ENCODE results near the gene IDE.
A peak's percentile ranks its signal among the peaks of the same experiment; 100 is the strongest.

The IDE gene

GRCh38 chr10:92573798-92574547, at the start of gene IDE:
IDE (minus strand) TSS chr10:92574093; CDS start chr10:92574019, 74 bp downstream.
- Histone ChIP-seq H3K27ac (ENCODE audit: low read depth, low read length) (peak within 1 kb of the TSS; percentile 94), H3K27me3 (ENCODE audit: control insufficient read depth in 1 of 2, insufficient read depth in 2 of 2, low read length in 2 of 2) (no peaks in the 10 kb centered on the region), H3K4me3 (ENCODE audit: low read depth in 1 of 2, low read length in 2 of 2) (peak within 1 kb of the TSS; percentile 90 to 94), H3K36me3 (ENCODE audit: insufficient read depth, low read length) (no peaks in the 10 kb centered on the region), H3K9ac (ENCODE audit: low read length) (peak within 1 kb of the TSS; percentile 40), H3K9me3 (ENCODE audit: low read length) (no peaks in the 10 kb centered on the region), H3K4me1 (ENCODE audit: insufficient read depth, low read length) (peaks cover 23% of the 10 kb centered on the region)

DNA sequence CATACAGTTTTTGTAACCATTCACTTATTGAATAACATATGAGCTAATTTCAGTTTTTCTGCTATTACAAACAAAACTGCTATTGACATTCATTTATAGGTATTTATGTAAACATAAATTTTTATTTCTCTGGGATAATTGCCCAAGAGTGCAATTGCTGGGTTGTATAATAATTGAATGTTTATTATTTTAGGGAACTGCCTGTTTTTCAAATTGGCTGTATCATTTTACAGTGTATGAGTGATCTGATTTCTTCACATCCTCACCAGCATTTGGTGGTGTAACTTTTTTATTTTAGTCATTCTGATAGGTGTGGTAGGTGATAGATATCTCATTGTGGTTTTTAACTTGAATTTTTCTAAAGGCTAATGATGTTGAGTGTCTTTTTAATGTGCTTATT, 45.5 kb upstream of the IDE start:
- Histone ChIP-seq H3K4me1 (ENCODE audit: insufficient read depth, low read length) (no peaks in the 10 kb centered on the region), H3K27me3 (ENCODE audit: control insufficient read depth in 1 of 2, insufficient read depth in 2 of 2, low read length in 2 of 2) (no peaks in the 10 kb centered on the region), H3K27ac (ENCODE audit: low read depth, low read length) (no peak overlapping the region), H3K9me3 (ENCODE audit: low read length) (no peaks in the 10 kb centered on the region), H3K36me3 (ENCODE audit: insufficient read depth, low read length) (no peaks in the 10 kb centered on the region), H3K4me3 (ENCODE audit: low read depth in 1 of 2, low read length in 2 of 2) (no peak overlapping the region), H3K9ac (ENCODE audit: low read length) (no peak overlapping the region)

DNA sequence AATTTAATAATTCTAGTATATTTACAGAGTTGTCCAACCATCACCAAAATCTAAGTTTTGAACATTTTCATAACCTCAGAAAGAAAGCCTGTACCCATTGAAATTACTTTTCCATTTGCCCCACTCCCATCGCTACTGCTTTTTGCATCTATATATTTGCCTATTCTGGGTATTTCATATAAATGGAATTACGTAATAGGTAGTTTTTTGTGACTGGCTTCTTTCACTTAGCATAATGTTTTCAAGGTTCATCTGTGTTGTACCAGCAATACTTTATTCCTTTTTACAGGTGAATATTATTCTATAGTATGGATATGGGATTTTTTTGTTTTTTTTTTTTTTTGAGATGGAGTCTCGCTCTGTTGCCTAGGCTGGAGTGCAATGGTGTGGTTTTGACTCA, 41.6 kb upstream of the IDE start:
- no peak overlapping the region for H3K27ac ChIP-seq (ENCODE audit: low read depth, low read length)
- H3K4me1 ChIP-seq (ENCODE audit: insufficient read depth, low read length), result no peaks in the 10 kb centered on the region
- no peak overlapping the region for H3K4me3 ChIP-seq (ENCODE audit: low read depth in 1 of 2, low read length in 2 of 2)
- H3K9me3 ChIP-seq (ENCODE audit: low read length), result no peaks in the 10 kb centered on the region
- H3K36me3 ChIP-seq (ENCODE audit: insufficient read depth, low read length), result no peaks in the 10 kb centered on the region
- no peak overlapping the region for H3K9ac ChIP-seq (ENCODE audit: low read length)
- H3K27me3 ChIP-seq (ENCODE audit: control insufficient read depth in 1 of 2, insufficient read depth in 2 of 2, low read length in 2 of 2), result no peaks in the 10 kb centered on the region

DNA sequence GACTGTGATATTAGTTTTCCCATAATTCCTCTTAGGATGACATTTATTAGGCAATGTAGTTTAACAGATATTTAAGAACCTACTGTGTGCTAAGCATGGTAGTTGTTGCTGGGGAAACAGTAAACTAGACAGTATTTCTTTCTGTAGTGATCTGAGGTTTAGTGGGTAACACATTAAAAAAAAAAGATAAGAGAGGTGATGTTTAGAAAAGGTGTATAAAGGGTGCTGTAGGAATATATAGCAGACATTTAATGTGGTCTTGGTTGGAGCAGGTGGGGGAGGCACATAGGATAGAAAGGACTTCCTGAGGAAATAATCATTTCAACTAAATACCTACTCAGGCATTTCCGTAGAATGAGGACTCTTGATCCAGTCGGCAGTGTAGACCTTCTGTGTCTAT, 30.9 kb upstream of the IDE start:
- Histone ChIP-seq H3K4me3 (ENCODE audit: low read depth in 1 of 2, low read length in 2 of 2) (no peak overlapping the region), H3K27ac (ENCODE audit: low read depth, low read length) (no peak overlapping the region), H3K9ac (ENCODE audit: low read length) (no peak overlapping the region), H3K27me3 (ENCODE audit: control insufficient read depth in 1 of 2, insufficient read depth in 2 of 2, low read length in 2 of 2) (no peaks in the 10 kb centered on the region), H3K4me1 (ENCODE audit: insufficient read depth, low read length) (no peaks in the 10 kb centered on the region), H3K9me3 (ENCODE audit: low read length) (no peaks in the 10 kb centered on the region), H3K36me3 (ENCODE audit: insufficient read depth, low read length) (no peaks in the 10 kb centered on the region)

DNA sequence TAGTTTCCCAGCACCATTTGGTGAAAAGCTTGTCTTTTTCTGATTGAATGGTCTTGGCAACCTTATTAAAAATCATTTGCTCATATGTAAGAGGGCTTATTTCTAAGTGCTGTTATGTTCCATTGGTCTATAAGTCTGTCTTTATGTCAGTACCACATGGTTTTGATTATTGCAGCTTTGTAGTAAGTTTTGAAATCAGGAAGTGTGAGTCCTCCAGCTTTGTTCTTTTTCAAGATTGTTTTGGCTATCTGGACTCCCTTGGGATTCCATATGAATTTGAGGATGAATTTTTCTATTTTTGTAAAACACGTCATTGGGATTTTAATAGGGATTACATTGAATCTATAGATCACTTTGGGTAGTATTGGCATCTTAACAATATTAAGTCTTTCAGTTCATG, 24.4 kb upstream of the IDE start:
- Histone ChIP-seq H3K36me3 (ENCODE audit: insufficient read depth, low read length) (no peaks in the 10 kb centered on the region), H3K9ac (ENCODE audit: low read length) (no peak overlapping the region), H3K4me1 (ENCODE audit: insufficient read depth, low read length) (no peaks in the 10 kb centered on the region), H3K27me3 (ENCODE audit: control insufficient read depth in 1 of 2, insufficient read depth in 2 of 2, low read length in 2 of 2) (no peaks in the 10 kb centered on the region), H3K9me3 (ENCODE audit: low read length) (no peaks in the 10 kb centered on the region), H3K4me3 (ENCODE audit: low read depth in 1 of 2, low read length in 2 of 2) (no peak overlapping the region), H3K27ac (ENCODE audit: low read depth, low read length) (no peak overlapping the region)

DNA sequence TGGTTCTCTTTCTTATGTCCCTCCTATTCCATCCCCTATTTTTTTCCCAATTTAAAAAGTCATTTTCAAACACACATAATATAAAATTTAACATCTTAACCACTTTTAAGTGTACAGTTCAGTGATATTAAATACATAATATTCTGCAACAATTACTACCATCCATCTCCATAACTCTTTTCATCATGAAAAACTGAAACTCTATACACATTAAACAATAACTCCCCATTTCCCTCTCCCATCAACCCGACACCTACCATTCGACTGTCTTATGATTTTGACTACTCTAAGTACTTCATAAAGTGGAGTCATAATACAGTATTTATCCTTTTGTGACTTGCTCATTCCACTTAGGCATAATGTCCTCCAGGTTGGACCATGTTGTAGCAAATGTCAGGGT, 21.6 kb upstream of the IDE start:
- no peaks in the 10 kb centered on the region for H3K27me3 ChIP-seq (ENCODE audit: control insufficient read depth in 1 of 2, insufficient read depth in 2 of 2, low read length in 2 of 2)
- no peaks in the 10 kb centered on the region for H3K36me3 ChIP-seq (ENCODE audit: insufficient read depth, low read length)
- no peak overlapping the region for H3K27ac ChIP-seq (ENCODE audit: low read depth, low read length)
- peaks cover 5% of the 10 kb centered on the region for H3K4me1 ChIP-seq (ENCODE audit: insufficient read depth, low read length)
- H3K9ac ChIP-seq (ENCODE audit: low read length), result no peak overlapping the region
- no peak overlapping the region for H3K4me3 ChIP-seq (ENCODE audit: low read depth in 1 of 2, low read length in 2 of 2)
- no peaks in the 10 kb centered on the region for H3K9me3 ChIP-seq (ENCODE audit: low read length)

DNA sequence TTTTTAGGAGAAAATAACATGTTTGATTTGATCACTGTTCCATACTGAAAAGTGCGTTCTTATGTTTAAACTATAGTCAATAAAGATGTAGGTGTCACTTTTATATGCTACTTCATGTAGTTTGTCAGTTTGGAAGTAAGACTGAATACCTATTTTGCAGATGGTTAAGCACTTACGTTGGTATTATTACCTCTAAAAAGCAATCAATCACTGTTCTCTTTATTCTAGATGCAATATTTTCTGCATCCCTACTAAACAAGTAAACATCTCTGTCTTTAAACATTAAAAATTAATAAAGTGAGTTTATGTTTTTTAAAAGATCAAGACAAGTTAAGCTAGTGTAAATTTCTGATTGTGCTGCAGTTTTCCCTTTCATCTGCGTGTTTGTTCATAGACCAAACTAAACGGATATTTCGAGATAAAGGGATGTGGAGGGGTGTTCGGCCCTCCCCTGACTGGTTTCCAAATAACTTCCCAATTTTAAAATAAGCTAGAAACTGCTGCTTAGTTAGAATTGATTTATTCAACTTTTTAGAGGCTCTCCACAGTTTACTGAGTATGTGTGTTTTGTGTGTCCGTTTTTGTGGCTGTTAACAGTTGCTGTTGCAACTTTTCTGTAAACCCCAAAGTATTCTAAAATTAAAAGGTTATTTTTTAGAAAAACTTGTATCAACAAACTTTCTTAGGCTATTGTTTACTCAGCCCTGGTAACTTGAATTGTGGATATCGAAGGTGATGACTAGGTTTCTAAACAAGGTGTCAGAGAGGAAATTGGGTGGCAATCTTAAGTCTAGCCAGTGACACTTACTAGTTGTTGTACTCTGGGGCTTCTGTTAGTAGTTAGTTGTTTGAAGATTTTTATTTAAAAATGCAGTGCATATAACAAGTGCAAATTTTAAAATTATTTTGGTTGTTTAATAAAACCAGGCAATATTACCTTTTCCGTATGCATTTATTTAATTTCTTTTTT, 20.0 kb upstream of the IDE start:
- Histone ChIP-seq H3K36me3 (ENCODE audit: insufficient read depth, low read length) (no peaks in the 10 kb centered on the region), H3K9me3 (ENCODE audit: low read length) (no peaks in the 10 kb centered on the region), H3K4me3 (ENCODE audit: low read depth in 1 of 2, low read length in 2 of 2) (peak overlapping the region in 1 of 2 donors; percentile 61), H3K4me1 (ENCODE audit: insufficient read depth, low read length) (peaks cover 5% of the 10 kb centered on the region), H3K9ac (ENCODE audit: low read length) (no peak overlapping the region), H3K27ac (ENCODE audit: low read depth, low read length) (no peak overlapping the region), H3K27me3 (ENCODE audit: control insufficient read depth in 1 of 2, insufficient read depth in 2 of 2, low read length in 2 of 2) (no peaks in the 10 kb centered on the region)

GRCh38 chr10:92592761-92593618, 19.1 kb upstream of the IDE start, which contains the start of gene KIF11:
KIF11 (plus strand) TSS chr10:92593130; CDS start chr10:92593376, 246 bp downstream.
- H3K9ac ChIP-seq (ENCODE audit: low read length), result peak within 1 kb of the TSS; percentile 39
- H3K4me1 ChIP-seq (ENCODE audit: insufficient read depth, low read length), result peaks cover 5% of the 10 kb centered on the region
- no peaks in the 10 kb centered on the region for H3K36me3 ChIP-seq (ENCODE audit: insufficient read depth, low read length)
- no peaks in the 10 kb centered on the region for H3K9me3 ChIP-seq (ENCODE audit: low read length)
- peak within 1 kb of the TSS; percentile 61 to 69 for H3K4me3 ChIP-seq (ENCODE audit: low read depth in 1 of 2, low read length in 2 of 2)
- peak within 1 kb of the TSS; percentile 97 for H3K27ac ChIP-seq (ENCODE audit: low read depth, low read length)
- H3K27me3 ChIP-seq (ENCODE audit: control insufficient read depth in 1 of 2, insufficient read depth in 2 of 2, low read length in 2 of 2), result no peaks in the 10 kb centered on the region

DNA sequence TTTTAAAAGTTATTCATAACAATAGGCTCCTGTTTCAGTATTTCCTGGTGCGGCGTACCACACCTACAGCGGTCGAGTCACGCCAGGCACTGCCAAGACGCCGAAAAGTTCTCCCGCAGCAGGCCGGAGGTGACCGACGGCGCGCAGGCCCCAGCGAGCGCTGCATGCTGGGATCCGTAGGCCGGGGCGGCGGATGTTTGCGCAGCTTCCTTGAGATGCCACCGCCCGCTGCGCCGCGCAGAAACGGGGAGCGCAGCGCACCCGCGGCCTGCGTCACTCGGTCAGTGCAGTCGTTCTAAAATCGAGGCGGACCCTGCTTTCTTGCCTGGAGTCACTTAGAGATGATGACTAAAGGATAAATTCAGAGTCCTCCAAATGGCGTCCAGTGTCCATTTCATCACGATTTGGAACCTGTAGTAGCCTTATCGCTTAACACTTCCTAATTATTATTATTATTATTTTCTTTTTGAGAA, 17.7 kb upstream of the IDE start:
- Histone ChIP-seq H3K27me3 (ENCODE audit: control insufficient read depth in 1 of 2, insufficient read depth in 2 of 2, low read length in 2 of 2) (no peaks in the 10 kb centered on the region), H3K4me1 (ENCODE audit: insufficient read depth, low read length) (peaks cover 5% of the 10 kb centered on the region), H3K9ac (ENCODE audit: low read length) (peak overlapping the region; percentile 84), H3K9me3 (ENCODE audit: low read length) (no peaks in the 10 kb centered on the region), H3K36me3 (ENCODE audit: insufficient read depth, low read length) (no peaks in the 10 kb centered on the region), H3K27ac (ENCODE audit: low read depth, low read length) (peak overlapping the region; percentile 97), H3K4me3 (ENCODE audit: low read depth in 1 of 2, low read length in 2 of 2) (peak overlapping the region; percentile 61 to 69)

GRCh38 chr10:92590623-92591549, 17.0 kb upstream of the IDE start:
- Histone ChIP-seq H3K27ac (ENCODE audit: low read depth, low read length) (peak overlapping the region; percentile 63), H3K4me1 (ENCODE audit: insufficient read depth, low read length) (peaks cover 5% of the 10 kb centered on the region), H3K9me3 (ENCODE audit: low read length) (no peaks in the 10 kb centered on the region), H3K4me3 (ENCODE audit: low read depth in 1 of 2, low read length in 2 of 2) (peak overlapping the region; percentile 47 to 61), H3K27me3 (ENCODE audit: control insufficient read depth in 1 of 2, insufficient read depth in 2 of 2, low read length in 2 of 2) (no peaks in the 10 kb centered on the region), H3K9ac (ENCODE audit: low read length) (peak overlapping the region; percentile 84), H3K36me3 (ENCODE audit: insufficient read depth, low read length) (no peaks in the 10 kb centered on the region)
